OCI-M2 (cell line): Measurements from ENCODE around the gene SFMBT1.

Source experiments
- DNase-seq: peaks from one replicate; lab custom pipeline; 2025; ENCODE audit not compliant: unreplicated experiment; lab: John Stamatoyannopoulos, UW

The SFMBT1 gene

GRCh38 chr3:52857864-52858263 is 188.0 kb downstream of the SFMBT1 start:
- no peak for DNase-seq

DNA sequence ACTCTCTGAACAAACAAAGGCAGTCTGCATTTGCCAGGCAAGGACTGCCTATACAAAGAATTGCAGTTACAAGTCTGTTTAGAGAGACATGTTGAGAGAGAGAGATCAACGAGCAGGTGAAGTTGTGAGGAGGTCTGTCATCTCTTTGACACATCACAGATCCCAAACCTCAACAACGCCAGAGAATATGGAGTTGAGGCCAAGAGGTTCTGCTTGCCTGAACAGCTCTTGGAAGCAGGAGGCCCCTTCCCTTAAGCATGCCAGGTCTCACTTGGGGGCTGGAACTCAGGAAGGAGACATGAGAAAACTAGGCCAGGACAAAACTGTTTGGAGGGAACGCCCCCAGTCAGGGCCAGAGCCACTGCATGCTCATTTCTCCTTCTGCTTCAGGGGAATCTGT is 188.7 kb downstream of the SFMBT1 start:
- no peak for DNase-seq

DNA sequence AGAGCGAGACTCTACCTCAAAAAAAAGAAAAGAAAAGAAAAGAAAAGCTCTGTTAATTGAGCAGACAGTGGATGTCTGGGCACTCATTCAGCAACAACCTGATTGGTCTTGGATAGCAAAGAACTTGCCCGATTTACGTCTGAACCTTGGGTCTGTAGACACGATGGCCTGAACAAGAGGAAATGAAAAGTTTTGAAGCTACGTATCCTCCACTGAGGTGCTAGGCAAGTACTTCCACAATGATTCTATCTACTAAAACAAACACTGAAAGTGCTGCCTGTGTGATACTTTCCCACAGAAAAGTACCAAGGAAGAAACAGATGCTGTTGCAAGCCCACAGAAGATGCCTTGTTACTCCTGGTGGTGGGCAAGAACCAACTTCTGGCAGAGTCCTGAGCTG is 189.2 kb downstream of the SFMBT1 start:
- DNase-seq = no peak

DNA sequence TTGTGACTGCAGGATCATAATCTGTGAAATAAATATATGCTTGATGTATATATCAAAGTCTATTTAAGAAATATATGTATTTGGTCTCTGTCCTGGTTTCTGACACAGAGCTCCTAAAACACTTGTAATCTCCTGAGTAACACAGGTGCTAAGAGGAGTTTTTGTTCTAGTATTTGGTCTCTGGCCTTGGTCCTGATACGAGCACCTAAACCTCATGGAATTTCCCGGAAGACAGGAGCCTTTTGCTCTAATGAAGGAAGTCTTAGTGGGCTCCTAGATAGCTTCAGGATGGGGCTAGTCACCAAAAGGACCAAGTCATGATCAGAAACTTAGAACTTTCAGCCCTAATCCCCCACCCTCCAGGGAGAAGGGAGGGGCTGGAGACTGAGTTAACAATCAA is 191.9 kb downstream of the SFMBT1 start:
- DNase-seq = no peak
